Activated CD4-positive, alpha-beta T cell treated with anti-CD3 and anti-CD28 coated beads, Interleukin-10, Interleukin-2, amounts not matched to agents 100 ng/mL and 50 ng/mL, durations not matched to agents 16 hours and 8 hours (primary cell): ENCODE measurements around the gene DNAJC1.
"Not testable (repeated sequence)": the region's sequence is repeated elsewhere in the genome, so short reads cannot be mapped to it uniquely, and the experiment has no call there.

Experiments used
- DNase-seq: peaks from one replicate; pipeline ENCODE4 v3.0.0-alpha.2; 2020

DNAJC1 gene

DNA sequence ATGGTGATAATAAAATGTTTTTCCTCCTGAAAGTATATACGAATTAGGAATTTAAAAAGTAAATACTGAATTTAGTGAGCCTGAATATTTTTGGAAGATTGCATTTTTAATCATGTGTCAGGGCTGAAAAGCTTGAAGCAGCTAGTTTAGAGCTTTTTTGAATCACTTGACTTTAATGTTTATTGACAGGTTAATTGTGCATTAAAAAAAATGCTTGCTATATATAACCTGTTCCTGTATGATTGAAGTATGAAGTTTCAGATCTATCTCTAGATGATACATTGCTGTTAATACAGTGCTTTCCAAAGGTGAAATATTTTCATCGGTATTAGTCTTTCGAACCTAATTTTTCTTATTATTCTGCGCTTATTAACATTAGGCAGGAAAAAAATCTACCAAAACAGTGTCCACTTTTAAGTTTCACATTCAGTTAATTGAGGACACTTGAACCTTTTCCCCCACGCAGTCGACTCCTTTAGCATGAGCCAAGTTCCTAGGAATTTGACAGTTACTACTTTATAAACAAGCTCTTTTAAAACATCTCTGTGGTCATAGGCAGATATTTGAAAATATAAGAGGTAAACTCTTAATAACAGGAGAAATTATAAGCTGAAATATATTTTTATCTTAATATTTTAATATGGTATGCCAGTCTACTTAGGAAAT, 282.4 kb downstream of the DNAJC1 start:
- no peak for DNase-seq

GRCh38 chr10:21720090-21720489, 283.4 kb downstream of the DNAJC1 start:
- DNase-seq: peak; percentile 24

DNA sequence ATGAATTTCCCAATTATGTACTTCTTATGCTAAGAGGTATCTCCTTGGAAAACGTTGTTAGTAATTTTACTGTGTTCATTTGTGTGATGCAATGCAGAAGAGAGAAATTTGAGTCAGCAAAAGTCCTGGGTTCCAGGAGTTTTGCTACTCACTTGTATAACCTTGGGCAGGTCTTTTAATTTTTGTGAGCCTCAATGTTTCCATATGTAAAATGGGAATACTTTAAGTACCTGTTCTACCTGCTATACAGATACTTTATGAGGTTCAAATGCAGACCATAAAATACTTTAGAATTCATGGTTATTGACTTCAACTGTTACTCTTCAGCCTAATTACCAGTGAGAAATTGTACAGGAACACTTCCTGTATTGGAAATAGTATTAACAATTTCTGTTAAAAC, 284.0 kb downstream of the DNAJC1 start:
- DNase-seq: no peak

- not testable (repeated sequence) for DNase-seq
These were observed 286.0 kb downstream of the DNAJC1 start for GRCh38 chr10:21717437-21718054.

GRCh38 chr10:21715531-21716195, 287.9 kb downstream of the DNAJC1 start:
- no peak for DNase-seq

GRCh38 chr10:21712975-21713374, 290.6 kb downstream of the DNAJC1 start:
- no peak for DNase-seq

- no peak for DNase-seq
These were observed 296.0 kb downstream of the DNAJC1 start for GRCh38 chr10:21707498-21707897.
